HG02938 (cell line): Measurements from ENCODE around the gene NAA80.

Source experiments
- ATAC-seq: cut with Tn5 transposase; IDR thresholded peaks from one replicate; pipeline ENCODE4 v1.9.1; 2021; ENCODE audit warnings: mild to moderate bottlenecking, moderate library complexity; ENCODE audit not compliant: unreplicated experiment

The NAA80 gene

DNA sequence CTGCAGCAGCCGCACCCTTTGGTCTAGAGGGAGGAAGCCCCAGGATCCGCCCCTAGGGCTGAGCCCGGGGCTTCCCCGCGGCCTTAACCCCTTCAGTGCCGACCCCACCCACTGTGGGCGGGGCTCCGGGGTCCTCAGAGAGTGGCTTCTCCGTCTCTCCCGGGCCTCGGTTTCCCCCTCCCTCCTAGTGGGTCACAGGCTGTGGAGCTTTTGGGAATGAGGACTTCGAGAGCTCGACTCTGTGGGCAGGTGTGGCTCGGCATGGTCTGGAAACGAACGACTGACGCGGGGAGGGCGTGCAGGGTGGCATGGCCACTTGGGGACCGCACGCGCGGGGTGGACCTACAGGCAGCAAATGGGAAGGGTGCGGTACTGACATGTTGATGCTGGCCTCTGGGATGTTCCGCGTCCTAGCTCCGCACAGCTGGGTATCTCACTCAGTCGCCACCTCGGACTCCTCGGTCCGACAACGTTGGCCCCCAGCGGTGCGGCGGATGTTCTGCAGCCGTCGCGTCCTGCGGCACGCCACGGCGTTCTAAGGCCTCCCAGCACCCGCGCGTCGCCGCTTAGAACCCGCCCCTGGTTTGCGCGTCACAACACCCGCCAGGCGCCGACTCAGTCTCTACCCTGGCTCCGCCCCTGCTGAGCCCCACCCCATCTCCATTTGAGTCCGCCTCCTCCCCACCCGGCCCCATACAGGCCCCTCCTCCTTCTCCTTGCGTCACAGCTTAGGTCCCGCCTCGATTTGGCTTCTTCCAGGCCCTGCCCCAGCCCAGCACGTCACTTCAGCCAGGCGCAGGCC lies at the start of gene NAA80, which contains the start of gene HYAL3:
Gene NAA80 (minus strand): TSS at position 570 of the 802 bp plus-strand sequence. CDS start 1,942 bp downstream, outside the sequence.
Gene HYAL3 (minus strand): TSS at position 570 of the 802 bp plus-strand sequence. CDS start 3,803 bp downstream, outside the sequence.
- peak; percentile 84 for ATAC-seq

- no peak for ATAC-seq
These were observed 48.1 kb upstream of the NAA80 start for GRCh38 chr3:50347187-50347813.

- ATAC-seq: no peak
These were observed 46.5 kb upstream of the NAA80 start, which contains the start of gene ZMYND10 for GRCh38 chr3:50345586-50346234. ZMYND10 (minus strand) TSS chr3:50345732; CDS start chr3:50345579, 153 bp downstream.

GRCh38 chr3:50345008-50345407 lies 45.8 kb upstream of the NAA80 start:
- ATAC-seq: no peak

- ATAC-seq: no peak
These were observed 43.8 kb upstream of the NAA80 start for GRCh38 chr3:50342813-50343633.

- no peak for ATAC-seq
These were observed 42.9 kb upstream of the NAA80 start for GRCh38 chr3:50341996-50342650.

GRCh38 chr3:50341537-50341936 lies 42.3 kb upstream of the NAA80 start:
- no peak for ATAC-seq

- ATAC-seq: no peak
These were observed 41.5 kb upstream of the NAA80 start, which contains the start of gene RASSF1 for GRCh38 chr3:50340448-50341329. RASSF1 (minus strand) TSS chr3:50340836; CDS start chr3:50340805, 31 bp downstream.

- no peak for ATAC-seq
These were observed 40.9 kb upstream of the NAA80 start for GRCh38 chr3:50340147-50340447.

DNA sequence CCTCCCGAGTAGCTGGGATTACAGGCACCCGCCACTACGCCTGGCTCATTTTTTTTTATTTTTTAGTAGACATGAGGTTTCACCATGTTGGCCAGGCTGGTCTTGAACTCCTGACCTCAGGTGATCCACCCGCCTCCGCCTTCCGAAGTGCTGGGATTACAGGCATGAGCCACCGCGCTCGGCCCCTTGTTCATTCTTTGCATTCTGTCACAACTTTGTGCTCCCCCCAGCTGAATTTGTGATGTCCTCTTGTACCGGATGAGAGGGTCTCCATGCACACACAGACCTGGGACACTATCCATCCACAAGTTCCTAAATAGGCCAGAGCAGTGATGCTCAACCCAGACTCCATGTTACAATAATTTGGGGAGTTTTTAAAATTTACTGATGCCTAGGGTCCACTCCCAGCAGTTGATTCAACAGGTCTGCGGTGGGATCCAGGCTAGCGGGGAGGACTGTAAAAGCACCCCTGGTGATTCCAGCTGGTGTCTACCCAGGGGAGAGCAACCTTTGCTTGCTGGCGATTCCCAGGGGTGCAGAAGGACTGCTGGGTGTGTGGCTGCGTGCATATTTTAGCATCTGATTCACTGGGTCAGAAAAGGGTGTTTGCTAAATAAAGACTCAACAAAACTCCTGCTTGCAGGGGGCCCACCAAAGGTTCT lies 40.4 kb upstream of the NAA80 start:
- ATAC-seq: no peak

- ATAC-seq: no peak
These were observed 39.8 kb upstream of the NAA80 start for GRCh38 chr3:50338965-50339364.

- ATAC-seq: peak; percentile 68
These were observed 38.1 kb upstream of the NAA80 start for GRCh38 chr3:50337175-50337861.

- ATAC-seq: peak; percentile 14
These were observed 37.4 kb upstream of the NAA80 start for GRCh38 chr3:50336452-50337174.

GRCh38 chr3:50334339-50335075 lies 35.3 kb upstream of the NAA80 start:
- no peak for ATAC-seq

- ATAC-seq: no peak
These were observed 34.6 kb upstream of the NAA80 start for GRCh38 chr3:50333744-50334328.

DNA sequence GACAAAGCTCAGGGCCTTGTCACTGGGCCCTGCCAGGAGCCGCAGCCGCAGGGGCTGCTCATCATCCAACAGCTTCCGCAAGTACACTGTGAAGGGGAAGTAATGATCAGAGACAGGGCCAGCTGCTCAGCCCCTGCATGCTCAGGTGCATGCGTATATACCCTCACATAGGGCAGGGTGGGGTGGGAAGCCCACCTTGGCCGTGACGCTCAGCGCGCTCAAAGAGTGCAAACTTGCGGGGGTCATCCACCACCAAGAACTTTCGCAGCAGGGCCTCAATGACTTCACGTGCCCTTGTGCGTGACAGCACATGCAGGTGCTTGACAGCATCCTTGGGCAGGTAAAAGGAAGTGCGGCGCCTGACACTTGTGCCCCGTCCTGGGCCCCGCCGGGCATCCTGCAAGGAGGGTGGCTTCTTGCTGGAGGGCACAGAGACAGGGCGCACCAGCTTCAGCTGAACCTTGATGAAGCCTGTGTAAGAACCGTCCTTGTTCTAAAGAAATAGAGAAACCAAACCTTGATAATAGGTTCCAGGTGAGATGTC lies 32.2 kb upstream of the NAA80 start:
- ATAC-seq: no peak
